ENCODE results near the gene TANC1.
A peak's percentile ranks its signal among the peaks of the same experiment; 100 is the strongest.

Gene TANC1

DNA sequence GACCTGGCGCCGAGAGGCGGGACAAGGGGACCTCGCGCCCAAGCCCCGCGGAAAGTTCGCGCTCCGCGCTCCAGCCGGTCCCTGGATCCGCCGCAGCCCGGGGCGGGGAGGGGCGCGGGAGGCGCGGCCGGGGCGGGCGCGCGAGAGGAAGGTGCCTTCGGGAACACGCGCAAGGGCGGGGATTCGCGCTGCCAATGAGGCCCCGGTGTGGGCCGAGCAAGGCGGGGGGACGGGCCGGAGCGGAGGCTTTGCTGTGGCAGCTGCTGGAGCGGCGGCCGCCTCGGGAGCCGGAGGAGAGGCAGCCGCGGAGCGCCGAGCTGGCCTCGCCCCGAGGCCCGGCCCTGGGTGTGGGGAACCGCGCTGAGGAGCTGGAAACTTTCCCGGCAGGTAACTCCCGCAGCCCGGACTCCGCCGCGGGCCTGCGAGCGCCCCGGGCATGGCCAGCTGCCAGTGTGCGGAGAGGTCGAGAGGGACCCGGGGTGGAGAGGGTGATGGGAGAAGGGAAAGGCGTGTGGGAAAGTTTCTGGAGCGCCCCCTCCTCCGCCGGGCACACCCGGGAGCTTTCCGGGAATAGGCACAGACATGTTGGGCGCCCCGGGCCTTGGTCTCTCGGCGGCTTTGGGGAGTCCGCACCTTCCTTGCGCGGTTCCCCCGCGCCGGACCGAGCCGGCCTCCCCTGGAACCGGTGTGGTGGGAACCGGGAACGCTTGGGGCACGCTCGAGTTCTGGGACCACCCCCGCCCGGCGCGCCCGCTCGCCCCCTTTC lies at the start of gene TANC1:
TANC1 (plus strand) TSS at position 245 of the 766 bp plus-strand sequence. CDS start 97,271 bp downstream, outside the sequence.
- TF ChIP-seq, protein P1, sequence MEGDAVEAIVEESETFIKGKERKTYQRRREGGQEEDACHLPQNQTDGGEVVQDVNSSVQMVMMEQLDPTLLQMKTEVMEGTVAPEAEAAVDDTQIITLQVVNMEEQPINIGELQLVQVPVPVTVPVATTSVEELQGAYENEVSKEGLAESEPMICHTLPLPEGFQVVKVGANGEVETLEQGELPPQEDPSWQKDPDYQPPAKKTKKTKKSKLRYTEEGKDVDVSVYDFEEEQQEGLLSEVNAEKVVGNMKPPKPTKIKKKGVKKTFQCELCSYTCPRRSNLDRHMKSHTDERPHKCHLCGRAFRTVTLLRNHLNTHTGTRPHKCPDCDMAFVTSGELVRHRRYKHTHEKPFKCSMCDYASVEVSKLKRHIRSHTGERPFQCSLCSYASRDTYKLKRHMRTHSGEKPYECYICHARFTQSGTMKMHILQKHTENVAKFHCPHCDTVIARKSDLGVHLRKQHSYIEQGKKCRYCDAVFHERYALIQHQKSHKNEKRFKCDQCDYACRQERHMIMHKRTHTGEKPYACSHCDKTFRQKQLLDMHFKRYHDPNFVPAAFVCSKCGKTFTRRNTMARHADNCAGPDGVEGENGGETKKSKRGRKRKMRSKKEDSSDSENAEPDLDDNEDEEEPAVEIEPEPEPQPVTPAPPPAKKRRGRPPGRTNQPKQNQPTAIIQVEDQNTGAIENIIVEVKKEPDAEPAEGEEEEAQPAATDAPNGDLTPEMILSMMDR (IDR thresholded peaks at IDR 0.05; ENCODE audit: low read depth, low read length) = no peak
- DNase-seq (ENCODE audit: low read depth, low spot score) = peak; percentile 94
- in situ Hi-C loops (cut with HindIII; ENCODE audit: low sequenced_read_pairs) = no loop called here
- H3K4me3 ChIP-seq (ENCODE audit: low read depth, low read length) = peak within 1 kb of the TSS; percentile 93

DNA sequence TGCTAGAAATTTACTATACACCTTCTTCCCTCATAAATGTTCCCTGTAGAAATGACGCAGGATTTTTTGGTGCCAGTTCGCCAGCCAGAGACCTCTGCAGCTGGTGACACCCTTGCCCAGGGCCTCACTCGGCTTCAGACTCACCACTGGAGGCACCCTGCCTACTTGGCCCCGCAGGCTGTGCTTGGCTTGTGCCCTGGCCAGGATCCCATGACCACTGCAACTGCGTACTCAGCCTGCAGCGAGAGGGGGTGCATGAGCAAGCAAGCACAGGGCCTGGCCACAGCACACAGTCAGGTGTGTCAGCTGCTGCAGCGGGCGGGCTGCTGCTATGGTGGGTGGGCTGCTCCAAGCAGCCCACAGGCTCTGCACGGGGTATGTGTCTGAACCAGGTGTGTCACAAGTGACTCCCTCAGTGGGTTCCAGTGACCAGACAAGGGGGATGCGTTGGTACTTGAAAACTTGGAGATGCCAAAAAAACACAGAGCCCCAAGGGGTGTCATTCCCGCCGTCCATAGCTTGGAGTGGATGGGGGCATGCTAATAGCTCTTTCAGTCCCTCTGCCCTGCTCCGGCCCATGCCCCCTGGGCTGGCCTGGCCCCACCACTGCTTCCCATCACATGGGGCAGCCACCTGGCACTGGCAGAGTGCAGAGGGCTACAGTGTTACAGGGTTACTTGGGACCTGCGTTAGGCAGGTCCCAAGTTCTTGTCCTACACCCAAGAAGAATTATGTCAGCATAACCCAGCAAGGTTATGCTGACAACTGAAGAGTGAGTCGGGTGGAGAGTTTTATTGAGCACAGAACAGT lies 46.6 kb upstream of the TANC1 start:
- DNase-seq (ENCODE audit: low read depth, low spot score) = no peak
- in situ Hi-C loops (cut with HindIII; ENCODE audit: low sequenced_read_pairs) = no loop called here
- TF ChIP-seq, protein P1 (IDR thresholded peaks at IDR 0.05; ENCODE audit: low read depth, low read length) = no peak
- no peak overlapping the region for H3K4me3 ChIP-seq (ENCODE audit: low read depth, low read length)

GRCh38 chr2:158922601-158923000 lies 45.8 kb upstream of the TANC1 start:
- TF ChIP-seq, protein P1 (IDR thresholded peaks at IDR 0.05; ENCODE audit: low read depth, low read length) = no peak
- H3K4me3 ChIP-seq (ENCODE audit: low read depth, low read length) = no peak overlapping the region
- DNase-seq (ENCODE audit: low read depth, low spot score) = no peak
- in situ Hi-C loops (cut with HindIII; ENCODE audit: low sequenced_read_pairs) = no loop called here

GRCh38 chr2:158923180-158923594 lies 45.3 kb upstream of the TANC1 start:
- TF ChIP-seq, protein P1 (IDR thresholded peaks at IDR 0.05; ENCODE audit: low read depth, low read length) = no peak
- H3K4me3 ChIP-seq (ENCODE audit: low read depth, low read length) = no peak overlapping the region
- in situ Hi-C loops (cut with HindIII; ENCODE audit: low sequenced_read_pairs) = no loop called here
- no peak for DNase-seq (ENCODE audit: low read depth, low spot score)

- DNase-seq (ENCODE audit: low read depth, low spot score) = no peak
- TF ChIP-seq, protein P1 (IDR thresholded peaks at IDR 0.05; ENCODE audit: low read depth, low read length) = no peak
- in situ Hi-C loops (cut with HindIII; ENCODE audit: low sequenced_read_pairs) = no loop called here
Measured at GRCh38 chr2:158923641-158924040, 44.8 kb upstream of the TANC1 start.

GRCh38 chr2:158926478-158926948 lies 41.9 kb upstream of the TANC1 start:
- no peak overlapping the region for H3K4me3 ChIP-seq (ENCODE audit: low read depth, low read length)
- peak; percentile 78 for DNase-seq (ENCODE audit: low read depth, low spot score)

More at GRCh38 chr2:158923641-158924040, 44.8 kb upstream of the TANC1 start:
- no peak overlapping the region for H3K4me3 ChIP-seq (ENCODE audit: low read depth, low read length)

More at GRCh38 chr2:158926478-158926948, 41.9 kb upstream of the TANC1 start:
- in situ Hi-C loops (cut with HindIII; ENCODE audit: low sequenced_read_pairs) = no loop called here
- TF ChIP-seq, protein P1 (IDR thresholded peaks at IDR 0.05; ENCODE audit: low read depth, low read length) = no peak
